Caco-2 (cell line): Measurements from ENCODE around the gene CTNNB1. TPM values are rescaled to one million over a fixed set of nuclear protein-coding genes. Genes with fewer than 3 reads are reported as not detected.

ENCODE experiments used
- BruUV-seq: library from RNA; stranded (reverse); fragments of 400-500 nt; replicated peaks from 2 replicates; lab custom pipeline; 2021; lab: Mats Ljungman, UMichigan
- CTCF ChIA-PET: fragments of 300-600 bp; sonication (Branson Sonifier 250); formaldehyde crosslinking; loops from one replicate; lab custom pipeline; 2022; ENCODE audit warnings: antibody characterized with exemption; lab: Charles Lee
- POLR2A ChIA-PET: fragments of 300-600 bp; sonication (Branson Sonifier 250); formaldehyde crosslinking; loops from one replicate; lab custom pipeline; 2022; ENCODE audit warnings: antibody characterized with exemption; lab: Charles Lee
- DNase-seq, 2 experiments: peaks; one replicate each; pipeline versions ENCODE4 v3.0.0 to v3.0.0-alpha.2; 2020 to 2022
- H3K27me3 ChIP-seq: replicated peaks from 2 replicates; pipeline ENCODE4 v1.6.0; 2011; ENCODE audit warnings: low read length; ENCODE audit not compliant: control insufficient read depth, insufficient read depth
- H3K36me3 ChIP-seq: 2 replicates; pipeline ENCODE4 v1.5.1; 2011; ENCODE audit warnings: low read length; ENCODE audit not compliant: control insufficient read depth, insufficient read depth
- H3K4me1 ChIP-seq: fragments of 250-450 bp; sonication (Bioruptor Pico); 2 replicates; pipeline ENCODE4 v1.5.1; 2020; ENCODE audit warnings: mild to moderate bottlenecking
- H3K4me3 ChIP-seq: 2 replicates; pipeline ENCODE4 v1.5.1; 2011; ENCODE audit warnings: low read depth, mild to moderate bottlenecking, control low read depth, low read length
- H3K9me3 ChIP-seq: fragments of 250-450 bp; sonication (Bioruptor Pico); 2 replicates; pipeline ENCODE4 v1.5.1; 2020; ENCODE audit warnings: mild to moderate bottlenecking, moderate library complexity
- H3K27ac Mint-ChIP-seq: one replicate; pipeline ENCODE4 v1.8.0; 2022; ENCODE audit warnings: mixed read lengths; ENCODE audit not compliant: unreplicated experiment
- H3K27me3 Mint-ChIP-seq: one replicate; pipeline ENCODE4 v1.8.0; 2022; ENCODE audit warnings: mixed read lengths; ENCODE audit not compliant: insufficient read depth, unreplicated experiment
- H3K36me3 Mint-ChIP-seq: one replicate; pipeline ENCODE4 v1.8.0; 2022; ENCODE audit warnings: mild to moderate bottlenecking, mixed read lengths; ENCODE audit not compliant: insufficient read depth, unreplicated experiment
- H3K4me1 Mint-ChIP-seq: one replicate; pipeline ENCODE4 v1.8.0; 2022; ENCODE audit warnings: low read depth, mixed read lengths; ENCODE audit not compliant: unreplicated experiment
- H3K4me3 Mint-ChIP-seq: one replicate; pipeline ENCODE4 v1.8.0; 2022; ENCODE audit warnings: mild to moderate bottlenecking, moderate library complexity, mixed read lengths; ENCODE audit not compliant: unreplicated experiment
- H3K9me3 Mint-ChIP-seq: one replicate; pipeline ENCODE4 v1.8.0; 2022; ENCODE audit warnings: mixed read lengths; ENCODE audit not compliant: unreplicated experiment
- intact Hi-C: fragments of 100-400 bp; cut with micrococcal nuclease; formaldehyde crosslinking; loops from one replicate; pipeline ENCODE4 v1.10.0; 2022; ENCODE audit not compliant: unreplicated experiment
- total RNA-seq: library from RNA; stranded (reverse); gene quantifications from 2 replicates; pipeline ENCODE4 v1.2.3, GENCODE V29; 2022
- TF ChIP-seq, protein P1 (sequence below), 2 experiments: fragments of 200-600 bp in 1 of 2; IDR thresholded peaks; 1 replicate in 1 of 2; 2 replicates in 1 of 2; pipeline versions ENCODE4 v1.5.1 to v1.8.0; 2011 to 2022; ENCODE audit warnings: antibody characterized with exemption in 1 of 2, control low read depth in 1 of 2, inconsistent platforms in 1 of 2, low read depth in 1 of 2, low read length in 1 of 2, mild to moderate bottlenecking in 1 of 2, moderate library complexity in 1 of 2; ENCODE audit not compliant: insufficient read depth in 1 of 2, severe bottlenecking in 1 of 2, unreplicated experiment in 1 of 2

CTNNB1 gene
- total RNA-seq, 1 experiment from 2014 or later: 206 TPM

DNA sequence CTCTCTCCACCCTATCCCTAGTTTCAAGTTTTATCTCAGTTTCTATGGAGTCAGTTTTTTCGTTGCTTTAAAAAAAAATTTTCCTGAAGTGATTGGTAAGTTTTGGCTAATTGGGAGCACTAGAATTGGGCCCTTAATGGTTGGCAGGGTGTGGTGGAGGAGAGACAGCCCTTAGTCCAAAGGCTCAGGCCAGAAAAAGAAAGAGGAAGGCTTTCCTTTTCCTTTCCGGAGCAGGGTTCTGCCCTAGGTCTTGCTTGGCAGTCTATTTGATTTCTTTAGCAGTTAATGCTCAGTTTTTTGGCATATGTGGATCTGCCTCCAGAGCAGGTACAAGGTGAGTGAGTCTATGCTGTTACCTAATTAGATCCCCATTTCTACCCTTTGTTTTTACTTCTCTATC lies 22.7 kb downstream of the CTNNB1 start:
- peaks cover 47% of the 10 kb centered on the region for H3K36me3 Mint-ChIP-seq
- ChIA-PET CTCF (no interaction called here), POLR2A (no interaction called here)
- Histone ChIP-seq H3K27me3 (no peaks in the 10 kb centered on the region), H3K4me3 (no peak overlapping the region), H3K36me3 (peaks cover 1% of the 10 kb centered on the region; the same call in 1 of the 2 replicates), H3K4me1 (peaks cover 25% of the 10 kb centered on the region), H3K9me3 (no peaks in the 10 kb centered on the region)
- no peaks in the 10 kb centered on the region for H3K9me3 Mint-ChIP-seq
- DNase-seq: no peak
- BruUV-seq: no TSS peak
- no peaks in the 10 kb centered on the region for H3K27me3 Mint-ChIP-seq
- H3K4me1 Mint-ChIP-seq: peaks cover 16% of the 10 kb centered on the region
- H3K4me3 Mint-ChIP-seq: no peak overlapping the region
- no peak overlapping the region for H3K27ac Mint-ChIP-seq
- intact Hi-C loops: no loop called here
- TF ChIP-seq, protein P1, sequence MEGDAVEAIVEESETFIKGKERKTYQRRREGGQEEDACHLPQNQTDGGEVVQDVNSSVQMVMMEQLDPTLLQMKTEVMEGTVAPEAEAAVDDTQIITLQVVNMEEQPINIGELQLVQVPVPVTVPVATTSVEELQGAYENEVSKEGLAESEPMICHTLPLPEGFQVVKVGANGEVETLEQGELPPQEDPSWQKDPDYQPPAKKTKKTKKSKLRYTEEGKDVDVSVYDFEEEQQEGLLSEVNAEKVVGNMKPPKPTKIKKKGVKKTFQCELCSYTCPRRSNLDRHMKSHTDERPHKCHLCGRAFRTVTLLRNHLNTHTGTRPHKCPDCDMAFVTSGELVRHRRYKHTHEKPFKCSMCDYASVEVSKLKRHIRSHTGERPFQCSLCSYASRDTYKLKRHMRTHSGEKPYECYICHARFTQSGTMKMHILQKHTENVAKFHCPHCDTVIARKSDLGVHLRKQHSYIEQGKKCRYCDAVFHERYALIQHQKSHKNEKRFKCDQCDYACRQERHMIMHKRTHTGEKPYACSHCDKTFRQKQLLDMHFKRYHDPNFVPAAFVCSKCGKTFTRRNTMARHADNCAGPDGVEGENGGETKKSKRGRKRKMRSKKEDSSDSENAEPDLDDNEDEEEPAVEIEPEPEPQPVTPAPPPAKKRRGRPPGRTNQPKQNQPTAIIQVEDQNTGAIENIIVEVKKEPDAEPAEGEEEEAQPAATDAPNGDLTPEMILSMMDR (IDR thresholded peaks at IDR 0.05; ENCODE audit: insufficient read depth in 1 of 2, low read depth in 1 of 2, low read length in 1 of 2, severe bottlenecking in 1 of 2, unreplicated experiment in 1 of 2): no peak

DNA sequence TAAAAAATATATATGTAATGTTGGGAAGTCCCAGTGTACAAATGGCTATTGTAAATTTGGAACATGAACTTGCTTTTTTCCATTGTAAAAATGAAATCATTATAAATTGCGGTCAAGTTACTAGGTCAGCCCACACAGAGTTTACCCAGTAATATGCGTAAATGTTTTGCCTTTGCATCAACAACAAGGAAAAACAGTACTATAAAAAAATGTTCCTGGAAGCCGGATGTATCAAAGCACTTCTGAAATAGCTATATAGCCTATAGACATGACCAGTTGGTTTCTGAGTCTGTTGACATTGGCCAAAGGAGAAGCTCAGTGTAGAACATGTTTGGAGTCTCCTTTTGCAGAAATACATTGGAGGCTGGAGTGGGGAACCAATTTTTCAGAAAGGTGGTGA lies 23.2 kb downstream of the CTNNB1 start:
- Mint-ChIP-seq H3K9me3 (no peaks in the 10 kb centered on the region), H3K4me1 (peaks cover 13% of the 10 kb centered on the region), H3K4me3 (no peak overlapping the region), H3K27me3 (no peaks in the 10 kb centered on the region), H3K36me3 (peaks cover 47% of the 10 kb centered on the region), H3K27ac (no peak overlapping the region)
- POLR2A ChIA-PET: no interaction called here
- intact Hi-C loops: no loop called here
- no peaks in the 10 kb centered on the region for H3K27me3 ChIP-seq
- DNase-seq: no peak
- BruUV-seq: no TSS peak
- CTCF ChIA-PET: no interaction called here
- no peaks in the 10 kb centered on the region for H3K9me3 ChIP-seq
- peaks cover 21% of the 10 kb centered on the region; the same call in 1 of the 2 replicates for H3K4me1 ChIP-seq
- H3K36me3 ChIP-seq: peaks cover 1% of the 10 kb centered on the region; the same call in 1 of the 2 replicates
- H3K4me3 ChIP-seq: no peak overlapping the region
- TF ChIP-seq, protein P1 (IDR thresholded peaks at IDR 0.05; ENCODE audit: insufficient read depth in 1 of 2, low read depth in 1 of 2, low read length in 1 of 2, severe bottlenecking in 1 of 2, unreplicated experiment in 1 of 2): no peak

DNA sequence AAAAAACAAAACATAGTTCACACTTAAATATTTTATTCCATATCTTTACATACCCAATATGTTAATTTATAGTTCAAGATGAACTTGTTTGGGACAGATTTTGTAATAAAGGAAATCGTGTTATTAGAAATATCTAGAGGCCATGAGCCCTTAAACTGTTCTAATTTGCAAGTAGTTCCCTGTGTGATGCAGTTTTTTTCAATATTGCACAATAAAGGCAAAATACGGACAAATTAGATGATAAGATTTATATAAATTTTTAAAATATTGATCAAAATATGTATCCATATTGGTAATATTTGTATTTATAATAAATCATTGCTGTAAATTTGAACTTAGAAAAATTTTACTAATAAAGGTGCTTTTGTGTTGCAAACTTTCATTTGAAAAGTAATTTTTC lies 23.8 kb downstream of the CTNNB1 start:
- no peaks in the 10 kb centered on the region for H3K9me3 Mint-ChIP-seq
- POLR2A ChIA-PET: no interaction called here
- CTCF ChIA-PET: no interaction called here
- intact Hi-C loops: no loop called here
- DNase-seq: no peak
- Histone ChIP-seq H3K36me3 (peaks cover 1% of the 10 kb centered on the region; the same call in 1 of the 2 replicates), H3K4me3 (no peak overlapping the region), H3K9me3 (no peaks in the 10 kb centered on the region), H3K27me3 (no peaks in the 10 kb centered on the region), H3K4me1 (peaks cover 20% of the 10 kb centered on the region; the same call in 1 of the 2 replicates)
- peaks cover 49% of the 10 kb centered on the region for H3K36me3 Mint-ChIP-seq
- H3K4me3 Mint-ChIP-seq: no peak overlapping the region
- H3K27ac Mint-ChIP-seq: no peak overlapping the region
- TF ChIP-seq, protein P1 (IDR thresholded peaks at IDR 0.05; ENCODE audit: insufficient read depth in 1 of 2, low read depth in 1 of 2, low read length in 1 of 2, severe bottlenecking in 1 of 2, unreplicated experiment in 1 of 2): no peak
- BruUV-seq: no TSS peak
- H3K27me3 Mint-ChIP-seq: no peaks in the 10 kb centered on the region
- peaks cover 13% of the 10 kb centered on the region for H3K4me1 Mint-ChIP-seq
